ENCODE measurements around the gene PRKCE.
A peak's percentile ranks its signal among the peaks of the same experiment; 100 is the strongest.

Gene PRKCE

GRCh38 chr2:45651415-45652089, at the start of gene PRKCE:
TSS of gene PRKCE (plus strand) at chr2:45651675.
- peak; percentile 13 to 33 (median 32) for DNase-seq (ENCODE audit: low read depth in 2 of 3, low spot score in 1 of 3)

GRCh38 chr2:45602624-45603023, 48.9 kb upstream of the PRKCE start:
- no peak for DNase-seq (ENCODE audit: low read depth in 2 of 3, low spot score in 1 of 3)

- DNase-seq (ENCODE audit: low read depth in 2 of 3, low spot score in 1 of 3) = no peak
Observed at GRCh38 chr2:45605116-45605515, 46.4 kb upstream of the PRKCE start.

- no peak for DNase-seq (ENCODE audit: low read depth in 2 of 3, low spot score in 1 of 3)
Observed at GRCh38 chr2:45606796-45607195, 44.7 kb upstream of the PRKCE start.

- DNase-seq (ENCODE audit: low read depth in 2 of 3, low spot score in 1 of 3) = no peak
Observed at GRCh38 chr2:45607701-45608100, 43.8 kb upstream of the PRKCE start.

GRCh38 chr2:45610281-45611019, 41.0 kb upstream of the PRKCE start:
- DNase-seq (ENCODE audit: low read depth in 2 of 3, low spot score in 1 of 3) = peak in 2 of 3 donors; percentile 13 to 24

- peak; percentile 88 to 95 (median 94) for DNase-seq (ENCODE audit: low read depth in 2 of 3, low spot score in 1 of 3)
Observed at GRCh38 chr2:45611020-45611859, 40.2 kb upstream of the PRKCE start, which contains the start of gene SRBD1. TSS of gene SRBD1 (minus strand) at chr2:45611267. CDS start at chr2:45605441, 5,826 bp downstream.

- no peak for DNase-seq (ENCODE audit: low read depth in 2 of 3, low spot score in 1 of 3)
Observed at GRCh38 chr2:45612285-45612684, 39.2 kb upstream of the PRKCE start.

GRCh38 chr2:45612731-45613130, 38.7 kb upstream of the PRKCE start:
- no peak for DNase-seq (ENCODE audit: low read depth in 2 of 3, low spot score in 1 of 3)

GRCh38 chr2:45614330-45614729, 37.1 kb upstream of the PRKCE start:
- no peak for DNase-seq (ENCODE audit: low read depth in 2 of 3, low spot score in 1 of 3)

GRCh38 chr2:45614871-45615415, 36.5 kb upstream of the PRKCE start:
- no peak for DNase-seq (ENCODE audit: low read depth in 2 of 3, low spot score in 1 of 3)

- DNase-seq (ENCODE audit: low read depth in 2 of 3, low spot score in 1 of 3) = no peak
Observed at GRCh38 chr2:45616658-45617411, 34.6 kb upstream of the PRKCE start.

GRCh38 chr2:45617496-45617895, 34.0 kb upstream of the PRKCE start:
- DNase-seq (ENCODE audit: low read depth in 2 of 3, low spot score in 1 of 3) = no peak

- no peak for DNase-seq (ENCODE audit: low read depth in 2 of 3, low spot score in 1 of 3)
Observed at GRCh38 chr2:45622336-45623075, 29.0 kb upstream of the PRKCE start.

GRCh38 chr2:45623098-45623497, 28.4 kb upstream of the PRKCE start:
- DNase-seq (ENCODE audit: low read depth in 2 of 3, low spot score in 1 of 3) = no peak

GRCh38 chr2:45625824-45626223, 25.7 kb upstream of the PRKCE start:
- no peak for DNase-seq (ENCODE audit: low read depth in 2 of 3, low spot score in 1 of 3)

- no peak for DNase-seq (ENCODE audit: low read depth in 2 of 3, low spot score in 1 of 3)
Observed at GRCh38 chr2:45626387-45627221, 24.9 kb upstream of the PRKCE start.

- no peak for DNase-seq (ENCODE audit: low read depth in 2 of 3, low spot score in 1 of 3)
Observed at GRCh38 chr2:45627911-45628310, 23.6 kb upstream of the PRKCE start.

- DNase-seq (ENCODE audit: low read depth in 2 of 3, low spot score in 1 of 3) = no peak
Observed at GRCh38 chr2:45629971-45630370, 21.5 kb upstream of the PRKCE start.

Measured in stimulated activated CD4-positive, alpha-beta T cell treated with anti-CD3 and anti-CD28 coated beads, Interleukin-12 subunit alpha, Interleukin-12 subunit beta, amount 100 ng/mL, for 48 hours (primary cell).